Subcutaneous adipose tissue (tissue), 4 donors: ENCODE results near the gene TOP3A. TPM values are rescaled to one million over a fixed set of nuclear protein-coding genes. Genes with fewer than 3 reads are reported as not detected.

Experiments
- CTCF ChIP-seq: fragments of 450-650 bp; IDR thresholded peaks from one replicate; pipeline ENCODE4 v1.5.1; 2016; ENCODE audit warnings: low read depth, mild to moderate bottlenecking, control low read depth, antibody characterized with exemption, moderate library complexity
- total RNA-seq, 4 donors: library from RNA; depleted of rRNA; stranded (reverse); fragments of >200 nt; gene quantifications; one replicate each; pipeline ENCODE4 v1.1.0, GENCODE V29; 2016

Gene TOP3A
- total RNA-seq, 4 donors from 2014 or later, result 20.9 to 32.2 (median 27.6) TPM

DNA sequence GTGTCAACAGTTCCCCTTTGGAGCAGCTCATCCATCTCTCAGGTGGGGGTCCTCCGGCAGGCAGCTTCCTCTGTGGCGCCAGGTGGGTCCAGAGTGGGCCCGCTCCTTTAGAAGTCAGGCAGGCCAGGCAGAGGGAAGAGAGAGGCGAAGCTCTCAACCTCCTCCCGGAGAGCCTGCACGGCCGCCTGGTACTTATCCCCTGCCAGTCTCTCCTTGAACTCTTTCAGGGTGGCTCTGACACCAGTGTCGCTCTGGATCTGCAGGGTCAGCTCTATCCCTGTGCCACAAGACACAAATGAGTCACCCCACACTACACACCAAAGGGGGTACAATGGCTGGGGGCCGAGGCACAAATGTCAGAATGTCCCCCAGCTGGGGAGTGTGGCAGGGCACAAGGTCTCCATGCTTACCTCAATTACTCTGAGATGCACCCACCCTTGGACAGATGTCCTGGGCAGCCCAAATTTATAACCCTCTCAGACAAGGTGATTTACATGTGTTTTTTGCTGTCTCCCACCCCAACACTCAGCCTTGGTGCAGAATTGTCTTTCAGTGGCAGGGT, 13.9 kb upstream of the TOP3A start:
- no peak for TF ChIP-seq CTCF

DNA sequence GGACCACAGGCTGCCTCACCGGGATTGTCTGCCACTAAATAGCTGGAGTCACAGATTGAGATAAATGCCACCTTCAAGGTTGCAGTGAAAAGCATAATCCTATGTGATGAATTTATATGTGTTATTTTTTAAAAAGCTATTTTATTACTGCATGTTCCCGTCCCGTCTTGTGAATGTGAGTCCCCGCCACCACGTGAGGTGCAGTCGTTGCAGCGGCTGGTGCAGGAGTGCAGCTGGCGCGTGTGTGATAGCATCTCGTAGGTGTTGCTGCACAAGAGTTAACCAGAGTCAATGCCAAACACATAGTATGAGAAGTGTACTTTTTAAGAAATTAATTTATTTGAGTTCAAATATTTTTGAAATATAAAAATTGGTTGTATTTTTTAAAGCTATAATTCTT, 12.8 kb upstream of the TOP3A start:
- no peak for TF ChIP-seq CTCF

DNA sequence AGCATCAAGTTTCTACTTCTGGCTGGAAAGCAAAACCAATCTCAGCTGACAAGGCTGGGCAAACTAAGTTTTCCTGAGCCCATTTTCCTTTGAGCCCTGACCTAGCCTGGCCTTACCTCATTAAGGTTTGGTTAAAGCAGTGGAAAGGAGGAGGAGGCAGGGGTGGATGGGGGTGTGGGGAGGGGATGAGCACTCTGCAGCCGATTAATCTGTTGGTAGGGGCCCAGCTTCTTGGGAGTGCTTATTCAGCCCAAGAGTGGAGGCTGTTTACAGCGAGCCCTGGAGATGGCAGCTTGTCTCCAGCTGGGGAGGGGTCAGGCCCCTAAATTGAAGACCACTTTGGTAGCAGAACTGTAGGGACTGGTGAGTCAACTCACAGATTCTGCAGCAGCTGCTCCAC, 12.3 kb upstream of the TOP3A start:
- no peak for TF ChIP-seq CTCF

GRCh38 chr17:18326572-18326971, 11.8 kb upstream of the TOP3A start:
- no peak for TF ChIP-seq CTCF

DNA sequence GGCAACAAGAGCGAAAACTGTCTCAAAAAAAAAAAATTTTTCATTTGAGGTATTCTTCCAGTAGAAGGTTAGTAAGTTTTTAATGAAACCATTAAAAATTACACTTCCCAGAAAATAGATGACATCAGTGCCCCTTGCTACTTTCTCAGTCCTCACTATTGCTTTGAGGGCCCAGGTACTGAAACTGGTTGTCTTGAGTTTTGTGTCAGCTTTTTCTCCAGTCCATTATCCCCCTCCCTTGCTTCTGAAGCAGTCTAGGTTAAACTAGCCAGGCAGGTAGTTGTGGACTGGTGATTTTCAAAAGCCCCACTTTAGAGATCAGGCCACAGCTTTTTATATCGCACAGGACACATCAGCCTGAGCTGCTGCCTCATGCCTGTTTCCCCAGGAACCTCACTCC, 11.2 kb upstream of the TOP3A start:
- TF ChIP-seq CTCF, result no peak

GRCh38 chr17:18324140-18325050, 9.6 kb upstream of the TOP3A start:
- TF ChIP-seq CTCF, result no peak

DNA sequence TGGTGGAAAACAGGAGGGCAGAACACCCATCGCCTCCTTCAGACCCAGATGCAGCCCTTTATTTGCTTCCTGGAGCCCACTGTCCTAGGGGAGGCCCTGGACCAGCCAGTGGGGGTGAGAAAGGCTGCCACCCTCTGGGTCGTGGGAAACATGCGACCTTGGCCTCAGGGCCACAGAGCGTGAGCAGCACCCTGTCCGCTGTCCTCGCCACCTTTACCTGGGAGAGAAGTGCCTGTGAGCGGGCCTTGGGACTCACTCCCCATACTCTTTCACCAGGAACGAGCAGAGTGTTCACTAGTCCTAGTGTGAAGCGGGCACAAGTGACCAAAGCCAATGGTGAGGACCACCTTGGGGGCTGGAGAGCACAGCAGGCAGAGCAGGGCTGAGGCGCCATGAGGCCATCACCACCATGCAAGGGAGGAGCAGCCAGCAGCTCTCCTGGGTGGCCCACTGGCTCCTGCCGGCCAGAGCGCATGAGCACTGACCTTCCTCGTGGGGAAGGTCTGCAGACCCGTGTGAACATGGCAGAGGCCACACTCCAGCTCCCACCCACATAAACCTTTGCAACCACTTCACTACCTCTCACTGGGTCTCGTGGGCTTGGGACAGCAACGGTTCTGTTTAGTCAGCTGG, 8.8 kb upstream of the TOP3A start:
- TF ChIP-seq CTCF, result no peak
